Osteoblast (primary cell): ENCODE results near the gene PHLPP1. TPM values are rescaled to one million over a fixed set of nuclear protein-coding genes. Genes with fewer than 3 reads are reported as not detected.

Source experiments
- DNase-seq: peaks from one replicate; pipeline ENCODE4 v3.0.0; 2011; ENCODE audit warnings: low spot score, mixed read lengths; ENCODE audit not compliant: insufficient read length; ENCODE audit errors: missing footprints
- H2AFZ ChIP-seq: 2 replicates; pipeline ENCODE4 v1.6.0; 2011; ENCODE audit warnings: mild to moderate bottlenecking, low read length
- H3K27ac ChIP-seq: 2 replicates; pipeline ENCODE4 v1.5.1; 2011; ENCODE audit warnings: mild to moderate bottlenecking, low read depth, low read length, moderate library complexity
- H3K27me3 ChIP-seq: 2 replicates; pipeline ENCODE4 v1.6.0; 2012; ENCODE audit warnings: mild to moderate bottlenecking, control low read depth, inconsistent platforms, low read length, moderate library complexity; ENCODE audit not compliant: insufficient read depth
- H3K36me3 ChIP-seq: 2 replicates; pipeline ENCODE4 v1.5.1; 2011; ENCODE audit warnings: mild to moderate bottlenecking, low read length, control low read depth, moderate library complexity; ENCODE audit not compliant: insufficient read depth
- H3K4me1 ChIP-seq: 2 replicates; pipeline ENCODE4 v1.5.1; 2011; ENCODE audit warnings: mild to moderate bottlenecking, low read length, control low read depth, moderate library complexity; ENCODE audit not compliant: insufficient read depth
- H3K4me2 ChIP-seq: 2 replicates; pipeline ENCODE4 v1.6.0; 2011; ENCODE audit warnings: mild to moderate bottlenecking, low read length; ENCODE audit not compliant: insufficient read depth
- H3K4me3 ChIP-seq: fragments of 200-600 bp; sonication (generic); 3 replicates; pipeline ENCODE4 v1.5.1; 2012; ENCODE audit warnings: mild to moderate bottlenecking, low read length, inconsistent platforms; ENCODE audit not compliant: insufficient read depth
- H3K79me2 ChIP-seq: 2 replicates; pipeline ENCODE4 v1.6.0; 2012; ENCODE audit warnings: mild to moderate bottlenecking, low read length, control low read depth, inconsistent platforms; ENCODE audit not compliant: insufficient read depth
- H3K9me3 ChIP-seq: 2 replicates; pipeline ENCODE4 v1.5.1; 2011; ENCODE audit warnings: low read depth, low read length, control low read depth
- H4K20me1 ChIP-seq: 2 replicates; pipeline ENCODE4 v1.6.0; 2012; ENCODE audit warnings: mild to moderate bottlenecking, low read length, control low read depth; ENCODE audit not compliant: insufficient read depth
- CTCF ChIP-seq: IDR thresholded peaks from 2 replicates; pipeline ENCODE4 v1.5.1; 2011; ENCODE audit warnings: mild to moderate bottlenecking, low read depth, low read length, moderate library complexity; ENCODE audit errors: extremely low read depth
- total RNA-seq: library from RNA; depleted of rRNA; stranded (reverse); fragments of >200 nt; gene quantifications from 2 replicates; pipeline ENCODE4 v1.2.3, GENCODE V29; 2012

PHLPP1 gene
- total RNA-seq, 1 donor, result 6.9 TPM

GRCh38 chr18:62914871-62915392, 199.6 kb downstream of the PHLPP1 start:
- Histone ChIP-seq H3K4me3 (no peak overlapping the region), H3K36me3 (no peaks in the 10 kb centered on the region), H2AFZ (no peak overlapping the region), H3K79me2 (no peaks in the 10 kb centered on the region), H3K9me3 (no peaks in the 10 kb centered on the region), H4K20me1 (no peaks in the 10 kb centered on the region), H3K27ac (no peak overlapping the region), H3K27me3 (no peaks in the 10 kb centered on the region), H3K4me1 (no peaks in the 10 kb centered on the region), H3K4me2 (no peak overlapping the region)
- DNase-seq, result no peak
- no peak for TF ChIP-seq CTCF

GRCh38 chr18:62918361-62918760, 203.0 kb downstream of the PHLPP1 start:
- no peaks in the 10 kb centered on the region for H3K9me3 ChIP-seq
- no peaks in the 10 kb centered on the region for H3K4me1 ChIP-seq
- TF ChIP-seq CTCF, result no peak
- H3K4me2 ChIP-seq, result no peak overlapping the region
- no peaks in the 10 kb centered on the region for H4K20me1 ChIP-seq
- no peak overlapping the region for H2AFZ ChIP-seq
- no peak overlapping the region for H3K27ac ChIP-seq
- H3K36me3 ChIP-seq, result no peaks in the 10 kb centered on the region
- H3K27me3 ChIP-seq, result no peaks in the 10 kb centered on the region
- no peaks in the 10 kb centered on the region for H3K79me2 ChIP-seq
- no peak overlapping the region for H3K4me3 ChIP-seq
- no peak for DNase-seq

- DNase-seq, result no peak
- no peaks in the 10 kb centered on the region for H3K36me3 ChIP-seq
- no peaks in the 10 kb centered on the region for H4K20me1 ChIP-seq
- TF ChIP-seq CTCF, result no peak
- no peaks in the 10 kb centered on the region for H3K9me3 ChIP-seq
- H3K79me2 ChIP-seq, result no peaks in the 10 kb centered on the region
- H3K27ac ChIP-seq, result no peak overlapping the region
- H3K4me1 ChIP-seq, result no peaks in the 10 kb centered on the region
- H3K4me3 ChIP-seq, result no peak overlapping the region
- no peaks in the 10 kb centered on the region for H3K27me3 ChIP-seq
- no peak overlapping the region for H3K4me2 ChIP-seq
- H2AFZ ChIP-seq, result no peak overlapping the region
Observed at GRCh38 chr18:62919109-62919838, 203.9 kb downstream of the PHLPP1 start.

- Histone ChIP-seq H3K36me3 (no peaks in the 10 kb centered on the region), H3K79me2 (no peaks in the 10 kb centered on the region), H3K27ac (no peak overlapping the region), H3K27me3 (no peaks in the 10 kb centered on the region), H2AFZ (peak overlapping the region; percentile 15), H3K9me3 (no peaks in the 10 kb centered on the region), H3K4me1 (peaks cover 9% of the 10 kb centered on the region), H3K4me2 (no peak overlapping the region), H4K20me1 (no peaks in the 10 kb centered on the region), H3K4me3 (no peak overlapping the region)
- TF ChIP-seq CTCF, result no peak
- DNase-seq, result peak; percentile 54
Observed at GRCh38 chr18:62925031-62925688, 209.8 kb downstream of the PHLPP1 start.
